Esophagus (tissue), 2 donors: ENCODE measurements around the gene TGFBR2. TPM values are rescaled to one million over a fixed set of nuclear protein-coding genes. Genes with fewer than 3 reads are reported as not detected.
A peak's percentile ranks its signal among the peaks of the same experiment; 100 is the strongest.

Experiments
- H3K27ac ChIP-seq, 2 donors: one replicate each; pipeline ENCODE4 v1.5.1; 2013; ENCODE audit warnings: low read depth in 2 of 2, mild to moderate bottlenecking in 2 of 2, inconsistent platforms in 1 of 2, low read length in 1 of 2, moderate library complexity in 1 of 2
- H3K27me3 ChIP-seq, 2 donors: one replicate each; pipeline ENCODE4 v1.6.1; 2013; ENCODE audit warnings: low read length in 2 of 2, control low read depth in 1 of 2, mild to moderate bottlenecking in 1 of 2; ENCODE audit not compliant: insufficient read depth in 2 of 2, control insufficient read depth in 1 of 2
- H3K36me3 ChIP-seq, 2 donors: one replicate each; pipeline ENCODE4 v1.6.1; 2013; ENCODE audit warnings: low read length in 1 of 2; ENCODE audit not compliant: control insufficient read depth in 2 of 2, insufficient read depth in 2 of 2
- H3K4me1 ChIP-seq, 2 donors: one replicate each; pipeline ENCODE4 v1.6.1; 2013; ENCODE audit warnings: low read length in 1 of 2; ENCODE audit not compliant: control insufficient read depth in 2 of 2, insufficient read depth in 2 of 2
- H3K4me3 ChIP-seq, 2 donors: one replicate each; pipeline ENCODE4 v1.5.1; 2013; ENCODE audit warnings: low read length in 2 of 2, mild to moderate bottlenecking in 2 of 2, low read depth in 1 of 2, moderate library complexity in 1 of 2
- H3K9me3 ChIP-seq, 2 donors: one replicate each; pipeline ENCODE4 v1.6.1; 2013; ENCODE audit warnings: mild to moderate bottlenecking in 2 of 2, low read depth in 1 of 2, low read length in 1 of 2, moderate library complexity in 1 of 2; ENCODE audit not compliant: control insufficient read depth in 2 of 2, insufficient read depth in 1 of 2
- WGBS, 2 donors: extraction: QIAGEN DNeasy Blood & Tissue Kit; methylation state at CpG; one replicate each; pipeline ENCODE4 v1.1.7; 2013; 5-methylcytosine and 5-hydroxymethylcytosine counted together
- polyA plus RNA-seq, 2 donors: library from polyadenylated mRNA; stranded (reverse); fragments of 200-250 nt; gene quantifications; one replicate each; pipeline ENCODE4 v1.2.3, GENCODE V29; 2013
- donor health status: healthy with polysubstance abuse.
- donor health status: Bipolar disorder and iron deficiency.

Gene TGFBR2
- polyA plus RNA-seq, 2 donors = 3.0 to 13.7 TPM

GRCh38 chr3:30649572-30650318 is 43.3 kb downstream of the TGFBR2 start:
- Histone ChIP-seq H3K27me3 (no peaks in the 10 kb centered on the region), H3K36me3 (peaks cover 0 to 9% of the 10 kb centered on the region in 2 donors), H3K4me3 (no peak overlapping the region), H3K9me3 (no peaks in the 10 kb centered on the region), H3K27ac (no peak overlapping the region), H3K4me1 (no peaks in the 10 kb centered on the region)
- WGBS, 2 donors = 68 to 76% methylated on average over 9 of the region's 9 CpGs

GRCh38 chr3:30650348-30650995 is 44.1 kb downstream of the TGFBR2 start:
- Histone ChIP-seq H3K4me1 (no peaks in the 10 kb centered on the region), H3K27ac (no peak overlapping the region), H3K4me3 (no peak overlapping the region), H3K9me3 (no peaks in the 10 kb centered on the region), H3K27me3 (no peaks in the 10 kb centered on the region), H3K36me3 (peaks cover 3 to 9% of the 10 kb centered on the region in 2 donors)
- WGBS, 2 donors = 92 to 93% methylated on average over 2 of the region's 2 CpGs

DNA sequence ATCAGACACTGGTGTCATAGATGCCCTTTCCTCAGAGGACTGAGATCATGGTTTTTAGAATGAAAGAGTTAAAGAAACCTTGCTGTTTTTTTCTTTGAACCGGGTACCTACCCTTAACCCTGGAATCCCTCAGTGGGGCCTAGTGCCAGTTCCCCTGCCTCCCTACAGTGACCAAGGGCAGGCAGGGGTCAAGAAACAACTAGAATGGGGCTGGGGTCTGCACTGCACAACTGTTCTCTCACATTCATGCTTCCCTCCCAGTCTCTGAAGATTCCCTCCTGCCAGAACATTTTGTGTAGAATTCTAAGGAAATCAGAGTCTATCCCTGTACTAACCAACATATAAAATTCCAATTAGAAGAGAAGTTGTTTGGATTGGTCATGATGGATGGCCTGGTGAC is 47.9 kb downstream of the TGFBR2 start:
- Histone ChIP-seq H3K4me1 (peaks cover 0 to 6% of the 10 kb centered on the region in 2 donors), H3K27me3 (no peaks in the 10 kb centered on the region), H3K4me3 (no peak overlapping the region), H3K9me3 (no peaks in the 10 kb centered on the region), H3K27ac (no peak overlapping the region), H3K36me3 (peaks cover 5% of the 10 kb centered on the region in 2 donors)
- WGBS, 2 donors = 76 to 77% methylated on average over 1 of the region's 1 CpG

DNA sequence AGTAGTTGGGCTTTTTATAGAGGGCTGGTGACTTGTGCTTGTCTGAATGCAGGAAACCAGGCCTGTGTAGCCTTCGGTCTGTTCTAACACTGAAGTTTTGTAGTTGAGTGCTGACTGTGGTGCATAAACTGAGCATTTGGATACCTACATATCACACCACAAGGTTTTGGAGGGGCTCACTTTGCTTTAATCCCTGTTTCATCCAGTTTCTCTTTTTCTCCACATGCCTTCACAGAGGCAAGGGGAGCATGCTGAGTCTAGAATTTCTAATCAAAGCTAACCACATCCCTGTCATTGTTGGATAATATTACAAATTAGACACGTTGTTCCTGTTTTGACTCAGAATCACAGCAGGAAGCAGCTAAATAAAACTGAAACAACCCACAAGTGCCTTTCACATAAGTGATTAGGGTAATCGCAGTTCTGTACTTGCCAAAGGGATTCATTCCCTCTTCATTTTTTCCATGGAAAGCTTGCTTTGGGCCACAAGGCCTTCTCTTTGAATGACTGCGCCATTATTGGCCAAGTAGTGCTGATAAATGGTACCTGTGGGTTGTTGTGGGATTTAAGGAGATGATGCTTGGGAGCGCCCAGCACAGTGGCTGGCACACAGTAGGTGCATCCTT is 48.9 kb downstream of the TGFBR2 start:
- H3K9me3 ChIP-seq = no peaks in the 10 kb centered on the region
- 71 to 72% methylated on average over 5 of the region's 5 CpGs for WGBS, 2 donors
- peaks cover 0 to 6% of the 10 kb centered on the region in 2 donors for H3K4me1 ChIP-seq
- peaks cover 5% of the 10 kb centered on the region in 2 donors for H3K36me3 ChIP-seq
- no peaks in the 10 kb centered on the region for H3K27me3 ChIP-seq
- no peak overlapping the region for H3K4me3 ChIP-seq
- H3K27ac ChIP-seq = peak overlapping the region; percentile 25 to 76

DNA sequence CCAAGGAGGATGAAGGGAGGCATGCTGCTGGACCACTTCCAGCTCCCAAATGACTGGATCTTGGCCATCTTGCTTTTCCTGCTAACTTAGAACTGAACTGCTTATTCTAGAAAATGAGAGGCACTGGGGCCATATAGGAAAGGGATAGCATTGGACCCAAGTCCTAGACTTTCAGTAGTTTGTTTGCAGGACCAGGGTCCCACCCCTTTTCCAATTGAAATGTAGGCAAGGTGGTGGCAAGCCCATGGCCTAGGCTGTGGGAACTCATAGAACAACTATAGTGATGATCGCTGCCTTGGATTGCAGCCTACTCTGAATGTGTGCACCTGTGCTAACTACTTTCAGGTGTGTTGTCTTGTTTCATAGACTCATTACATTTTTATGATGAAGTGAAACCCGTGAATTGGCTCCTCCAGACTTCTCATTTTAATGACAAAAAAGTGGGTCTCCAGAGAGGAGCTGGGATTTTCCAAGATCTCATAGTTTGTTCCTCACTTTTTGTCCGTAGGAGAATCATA is 50.3 kb downstream of the TGFBR2 start:
- Histone ChIP-seq H3K9me3 (no peaks in the 10 kb centered on the region), H3K36me3 (peaks cover 2 to 5% of the 10 kb centered on the region in 2 donors), H3K27ac (no peak overlapping the region), H3K4me3 (no peak overlapping the region), H3K4me1 (peaks cover 0 to 6% of the 10 kb centered on the region in 2 donors), H3K27me3 (no peaks in the 10 kb centered on the region)
- WGBS, 2 donors = 88% methylated on average over 3 of the region's 3 CpGs

GRCh38 chr3:30657914-30658313 is 51.5 kb downstream of the TGFBR2 start:
- H3K4me1 ChIP-seq = peaks cover 0 to 6% of the 10 kb centered on the region in 2 donors
- no peak overlapping the region for H3K4me3 ChIP-seq
- H3K9me3 ChIP-seq = no peaks in the 10 kb centered on the region
- H3K27me3 ChIP-seq = no peaks in the 10 kb centered on the region
- WGBS, 2 donors = 45 to 47% methylated on average over 3 of the region's 3 CpGs
- peaks cover 2 to 5% of the 10 kb centered on the region in 2 donors for H3K36me3 ChIP-seq
- peak overlapping the region in 1 of 2 donors; percentile 13 for H3K27ac ChIP-seq

- Histone ChIP-seq H3K27me3 (no peaks in the 10 kb centered on the region), H3K36me3 (peaks cover 2 to 5% of the 10 kb centered on the region in 2 donors), H3K27ac (peak overlapping the region; percentile 11 to 54), H3K4me1 (peaks cover 0 to 6% of the 10 kb centered on the region in 2 donors), H3K4me3 (no peak overlapping the region), H3K9me3 (no peaks in the 10 kb centered on the region)
- WGBS, 2 donors = 39 to 41% methylated on average over 9 of the region's 9 CpGs
Measured at GRCh38 chr3:30658328-30659052, 52.1 kb downstream of the TGFBR2 start.

DNA sequence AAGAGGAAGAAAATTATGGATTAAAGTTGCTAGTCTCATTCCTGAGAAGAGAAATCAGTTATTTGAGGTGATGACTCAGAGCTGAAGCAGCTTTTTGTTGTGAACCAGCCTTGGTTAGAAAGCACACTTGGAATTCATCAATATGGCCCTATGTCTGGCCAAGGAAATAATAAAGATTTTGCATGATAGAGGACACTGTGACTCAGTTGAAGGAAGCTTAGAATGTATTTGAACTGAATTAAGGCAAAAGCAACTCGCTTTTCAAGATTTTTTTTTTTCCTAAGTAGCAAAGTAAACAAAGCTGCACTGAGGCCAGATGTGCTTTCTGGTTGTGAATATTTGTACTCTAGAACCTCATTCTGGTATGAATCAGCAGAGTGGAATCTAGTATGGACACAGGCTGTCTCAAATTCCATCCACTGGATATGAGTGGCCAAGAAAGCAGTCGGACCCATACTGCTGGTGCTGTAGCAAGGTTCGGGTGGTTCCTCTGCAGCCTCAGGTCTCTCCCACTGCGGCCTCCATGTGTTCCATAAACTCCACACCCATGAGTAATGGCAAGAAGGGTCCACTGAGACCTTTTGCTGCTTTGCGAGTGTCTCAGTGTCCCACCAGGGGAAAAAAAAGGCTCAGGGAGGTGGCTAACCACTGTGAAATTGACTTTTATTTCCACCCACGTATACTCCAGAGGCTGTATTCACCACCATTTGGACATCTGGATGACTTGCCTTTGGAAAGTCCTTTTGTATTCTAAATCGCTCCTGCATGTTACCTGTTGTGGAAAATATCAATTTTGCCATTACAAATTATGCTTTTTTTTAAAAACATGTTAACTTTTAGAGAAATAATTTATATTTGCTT is 53.1 kb downstream of the TGFBR2 start:
- H3K4me3 ChIP-seq = no peak overlapping the region
- WGBS, 2 donors = 73 to 75% methylated on average over 7 of the region's 7 CpGs
- H3K9me3 ChIP-seq = no peaks in the 10 kb centered on the region
- no peaks in the 10 kb centered on the region for H3K27me3 ChIP-seq
- peak overlapping the region; percentile 30 to 49 for H3K27ac ChIP-seq
- peaks cover 0 to 6% of the 10 kb centered on the region in 2 donors for H3K4me1 ChIP-seq
- peaks cover 2 to 5% of the 10 kb centered on the region in 2 donors for H3K36me3 ChIP-seq
